Esophagus (tissue), 2 donors: ENCODE measurements around the gene DOCK10. TPM values are rescaled to one million over a fixed set of nuclear protein-coding genes. Genes with fewer than 3 reads are reported as not detected.

Experiments
- H3K27ac ChIP-seq, 2 donors: one replicate each; pipeline ENCODE4 v1.5.1; 2013; ENCODE audit warnings: low read depth in 2 of 2, mild to moderate bottlenecking in 2 of 2, inconsistent platforms in 1 of 2, low read length in 1 of 2, moderate library complexity in 1 of 2
- H3K27me3 ChIP-seq, 2 donors: one replicate each; pipeline ENCODE4 v1.6.1; 2013; ENCODE audit warnings: low read length in 2 of 2, control low read depth in 1 of 2, mild to moderate bottlenecking in 1 of 2; ENCODE audit not compliant: insufficient read depth in 2 of 2, control insufficient read depth in 1 of 2
- H3K36me3 ChIP-seq, 2 donors: one replicate each; pipeline ENCODE4 v1.6.1; 2013; ENCODE audit warnings: low read length in 1 of 2; ENCODE audit not compliant: control insufficient read depth in 2 of 2, insufficient read depth in 2 of 2
- H3K4me1 ChIP-seq, 2 donors: one replicate each; pipeline ENCODE4 v1.6.1; 2013; ENCODE audit warnings: low read length in 1 of 2; ENCODE audit not compliant: control insufficient read depth in 2 of 2, insufficient read depth in 2 of 2
- H3K4me3 ChIP-seq, 2 donors: one replicate each; pipeline ENCODE4 v1.5.1; 2013; ENCODE audit warnings: low read length in 2 of 2, mild to moderate bottlenecking in 2 of 2, low read depth in 1 of 2, moderate library complexity in 1 of 2
- H3K9me3 ChIP-seq, 2 donors: one replicate each; pipeline ENCODE4 v1.6.1; 2013; ENCODE audit warnings: mild to moderate bottlenecking in 2 of 2, low read depth in 1 of 2, low read length in 1 of 2, moderate library complexity in 1 of 2; ENCODE audit not compliant: control insufficient read depth in 2 of 2, insufficient read depth in 1 of 2
- WGBS, 2 donors: extraction: QIAGEN DNeasy Blood & Tissue Kit; methylation state at CpG; one replicate each; pipeline ENCODE4 v1.1.7; 2013; 5-methylcytosine and 5-hydroxymethylcytosine counted together
- polyA plus RNA-seq, 2 donors: library from polyadenylated mRNA; stranded (reverse); fragments of 200-250 nt; gene quantifications; one replicate each; pipeline ENCODE4 v1.2.3, GENCODE V29; 2013
- donor health status: healthy with polysubstance abuse.
- donor health status: Bipolar disorder and iron deficiency.

DOCK10 gene
- polyA plus RNA-seq, 2 donors: 1.7 to 2.5 TPM

- no peaks in the 10 kb centered on the region for H3K4me1 ChIP-seq
- no peaks in the 10 kb centered on the region for H3K36me3 ChIP-seq
- 21 to 30% methylated on average over 1 of the region's 1 CpG for WGBS, 2 donors
- H3K4me3 ChIP-seq: no peak overlapping the region
- peaks cover 6% of the 10 kb centered on the region in 2 donors for H3K9me3 ChIP-seq
- H3K27ac ChIP-seq: no peak overlapping the region
- H3K27me3 ChIP-seq: no peaks in the 10 kb centered on the region
These were observed 288.3 kb downstream of the DOCK10 start for GRCh38 chr2:224753743-224754540.

GRCh38 chr2:224751996-224752698 is 290.1 kb downstream of the DOCK10 start:
- Histone ChIP-seq H3K9me3 (no peaks in the 10 kb centered on the region), H3K27ac (no peak overlapping the region), H3K4me1 (no peaks in the 10 kb centered on the region), H3K36me3 (no peaks in the 10 kb centered on the region), H3K4me3 (no peak overlapping the region), H3K27me3 (no peaks in the 10 kb centered on the region)
- 72 to 75% methylated on average over 5 of the region's 5 CpGs for WGBS, 2 donors

- H3K4me1 ChIP-seq: no peaks in the 10 kb centered on the region
- no peaks in the 10 kb centered on the region for H3K36me3 ChIP-seq
- no peak overlapping the region for H3K4me3 ChIP-seq
- H3K27ac ChIP-seq: no peak overlapping the region
- no peaks in the 10 kb centered on the region for H3K9me3 ChIP-seq
- H3K27me3 ChIP-seq: no peaks in the 10 kb centered on the region
- 77 to 82% methylated on average over 1 of the region's 1 CpG for WGBS, 2 donors
These were observed 293.1 kb downstream of the DOCK10 start for GRCh38 chr2:224749136-224749535.

DNA sequence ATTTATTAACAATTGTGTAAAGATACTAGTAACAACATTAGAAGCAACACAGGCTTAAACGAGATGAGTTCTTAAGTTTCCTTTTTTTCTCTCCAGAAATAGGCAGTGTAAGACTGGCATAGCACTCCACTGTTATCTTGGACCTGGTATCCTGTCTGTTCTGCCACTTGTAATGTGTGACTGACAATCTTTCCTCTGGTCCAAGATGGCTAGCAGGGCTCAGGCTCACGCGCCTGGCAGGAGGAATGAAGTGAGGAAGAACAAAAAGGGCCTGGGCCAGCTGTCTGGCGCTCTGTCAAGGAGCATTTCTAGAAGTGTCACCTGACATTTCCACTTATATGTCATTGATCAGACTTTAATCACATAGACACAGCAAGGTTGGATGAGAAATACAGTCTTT is 294.5 kb downstream of the DOCK10 start:
- Histone ChIP-seq H3K4me1 (no peaks in the 10 kb centered on the region), H3K9me3 (no peaks in the 10 kb centered on the region), H3K4me3 (no peak overlapping the region), H3K27ac (no peak overlapping the region), H3K36me3 (no peaks in the 10 kb centered on the region), H3K27me3 (no peaks in the 10 kb centered on the region)
- WGBS, 2 donors: 84 to 87% methylated on average over 4 of the region's 4 CpGs

GRCh38 chr2:224736227-224736626 is 306.0 kb downstream of the DOCK10 start:
- no peaks in the 10 kb centered on the region for H3K36me3 ChIP-seq
- H3K4me1 ChIP-seq: no peaks in the 10 kb centered on the region
- no peak overlapping the region for H3K4me3 ChIP-seq
- H3K9me3 ChIP-seq: peaks cover 5% of the 10 kb centered on the region in 2 donors
- H3K27ac ChIP-seq: no peak overlapping the region
- no peaks in the 10 kb centered on the region for H3K27me3 ChIP-seq
- WGBS, 2 donors: 81 to 95% methylated on average over 1 of the region's 1 CpG

GRCh38 chr2:224734949-224735348 is 307.3 kb downstream of the DOCK10 start:
- Histone ChIP-seq H3K36me3 (no peaks in the 10 kb centered on the region), H3K27ac (no peak overlapping the region), H3K9me3 (peaks cover 5% of the 10 kb centered on the region in 2 donors), H3K27me3 (no peaks in the 10 kb centered on the region), H3K4me3 (no peak overlapping the region), H3K4me1 (no peaks in the 10 kb centered on the region)
- WGBS, 2 donors: 73 to 75% methylated on average over 1 of the region's 1 CpG

DNA sequence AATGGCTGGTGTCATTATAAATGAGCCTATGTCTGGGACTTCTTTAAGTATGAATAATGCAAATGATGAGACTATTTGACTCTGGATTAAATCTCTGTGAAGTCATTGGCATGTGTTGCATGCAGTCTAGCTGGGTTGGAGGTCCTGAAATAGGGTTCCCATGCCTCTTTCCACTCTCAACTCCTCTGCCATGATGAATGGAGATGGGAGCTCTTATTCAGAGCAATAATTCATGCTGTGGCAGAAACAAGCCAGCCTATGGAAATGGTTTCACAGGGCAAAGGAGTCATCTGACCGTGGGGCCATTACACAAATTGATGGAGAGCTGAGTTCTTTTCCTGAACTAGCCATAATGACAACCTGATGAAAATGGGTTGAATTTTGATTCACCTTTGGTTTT is 310.6 kb downstream of the DOCK10 start:
- 58 to 83% methylated on average over 1 of the region's 1 CpG for WGBS, 2 donors
- H3K4me1 ChIP-seq: no peaks in the 10 kb centered on the region
- H3K4me3 ChIP-seq: no peak overlapping the region
- H3K36me3 ChIP-seq: no peaks in the 10 kb centered on the region
- no peak overlapping the region for H3K27ac ChIP-seq
- peaks cover 4 to 5% of the 10 kb centered on the region in 2 donors for H3K9me3 ChIP-seq
- no peaks in the 10 kb centered on the region for H3K27me3 ChIP-seq

GRCh38 chr2:224729435-224729834 is 312.8 kb downstream of the DOCK10 start:
- Histone ChIP-seq H3K4me3 (no peak overlapping the region), H3K9me3 (no peaks in the 10 kb centered on the region), H3K4me1 (no peaks in the 10 kb centered on the region), H3K27ac (no peak overlapping the region), H3K36me3 (no peaks in the 10 kb centered on the region), H3K27me3 (no peaks in the 10 kb centered on the region)
- 81 to 88% methylated on average over 1 of the region's 1 CpG for WGBS, 2 donors

- H3K4me3 ChIP-seq: no peak overlapping the region
- no peaks in the 10 kb centered on the region for H3K36me3 ChIP-seq
- H3K4me1 ChIP-seq: no peaks in the 10 kb centered on the region
- H3K27me3 ChIP-seq: no peaks in the 10 kb centered on the region
- H3K9me3 ChIP-seq: no peaks in the 10 kb centered on the region
- 90 to 94% methylated on average over 2 of the region's 2 CpGs for WGBS, 2 donors
- H3K27ac ChIP-seq: no peak overlapping the region
These were observed 317.9 kb downstream of the DOCK10 start for GRCh38 chr2:224724331-224724730.
